ENCODE data around the gene MYL5. TPM values are rescaled to one million over a fixed set of nuclear protein-coding genes. Genes with fewer than 3 reads are reported as not detected.
"Not testable (repeated sequence)": the region's sequence is repeated elsewhere in the genome, so short reads cannot be mapped to it uniquely, and the experiment has no call there.

MYL5 gene
- total RNA-seq, 1 donor from 2014 or later: 29.8 TPM

DNA sequence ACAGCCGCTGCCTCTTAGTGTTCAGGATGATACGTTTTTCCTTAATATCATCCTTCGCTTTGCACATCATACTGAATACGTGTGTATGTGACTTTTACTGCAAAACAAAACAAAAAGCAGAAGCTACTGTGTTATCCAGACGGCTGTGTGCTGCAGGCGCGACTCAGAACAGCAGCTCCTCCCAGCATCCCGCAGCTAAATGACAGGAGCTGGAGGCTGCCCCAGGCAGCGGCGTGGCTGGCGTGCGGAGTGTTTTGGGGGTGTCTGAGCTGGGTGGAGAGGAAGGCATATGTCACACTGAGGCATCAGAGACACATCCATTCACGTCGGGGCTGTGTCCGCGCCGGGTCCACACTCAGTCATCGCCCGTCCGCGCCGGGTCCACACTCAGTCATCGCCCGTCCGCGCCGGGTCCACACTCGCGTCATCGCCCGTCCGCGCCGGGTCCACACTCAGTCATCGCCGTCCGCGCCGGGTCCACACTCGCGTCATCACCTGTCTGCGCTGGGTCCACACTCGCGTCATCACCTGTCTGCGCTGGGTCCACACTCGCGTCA is 47.9 kb downstream of the MYL5 start:
- no peak for DNase-seq (ENCODE audit: low spot score)
- no peak overlapping the region for H3K4me3 Mint-ChIP-seq (ENCODE audit: low read depth)
- H3K27me3 Mint-ChIP-seq (ENCODE audit: low read depth): no peaks in the 10 kb centered on the region
- H3K4me1 Mint-ChIP-seq (ENCODE audit: low read depth): peaks cover 2% of the 10 kb centered on the region
- no peak overlapping the region for H3K27ac Mint-ChIP-seq
- peaks cover 39% of the 10 kb centered on the region for H3K36me3 Mint-ChIP-seq (ENCODE audit: low read depth)
- H3K9me3 Mint-ChIP-seq: no peaks in the 10 kb centered on the region
- intact Hi-C loops (cut with micrococcal nuclease): no loop called here

DNA sequence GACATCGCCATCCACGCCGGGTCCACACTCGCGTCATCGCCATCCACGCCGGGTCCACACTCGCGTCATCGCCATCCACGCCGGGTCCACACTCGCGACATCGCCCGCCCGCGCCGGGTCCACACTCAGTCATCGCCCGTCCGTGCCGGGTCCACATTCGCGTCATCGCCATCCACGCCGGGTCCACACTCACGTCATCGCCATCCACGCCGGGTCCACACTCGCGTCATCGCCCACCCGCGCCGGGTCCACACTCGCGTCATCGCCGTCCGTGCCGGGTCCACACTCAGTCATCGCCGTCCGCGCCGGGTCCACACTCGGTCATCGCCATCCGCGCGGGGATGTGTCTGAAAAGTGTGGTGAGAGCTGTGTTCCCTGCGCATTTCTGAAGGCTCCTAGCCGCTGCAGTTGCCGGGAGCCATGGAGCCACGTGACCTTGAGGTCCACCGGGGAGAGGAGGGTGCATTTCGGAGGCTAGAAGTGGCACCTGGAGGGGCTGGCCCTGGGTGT is 48.6 kb downstream of the MYL5 start:
- no peaks in the 10 kb centered on the region for H3K9me3 Mint-ChIP-seq
- peaks cover 2% of the 10 kb centered on the region for H3K4me1 Mint-ChIP-seq (ENCODE audit: low read depth)
- no peak overlapping the region for H3K27ac Mint-ChIP-seq
- no peaks in the 10 kb centered on the region for H3K27me3 Mint-ChIP-seq (ENCODE audit: low read depth)
- no peak overlapping the region for H3K4me3 Mint-ChIP-seq (ENCODE audit: low read depth)
- DNase-seq (ENCODE audit: low spot score): no peak
- intact Hi-C loops (cut with micrococcal nuclease): no loop called here
- peaks cover 39% of the 10 kb centered on the region for H3K36me3 Mint-ChIP-seq (ENCODE audit: low read depth)

DNA sequence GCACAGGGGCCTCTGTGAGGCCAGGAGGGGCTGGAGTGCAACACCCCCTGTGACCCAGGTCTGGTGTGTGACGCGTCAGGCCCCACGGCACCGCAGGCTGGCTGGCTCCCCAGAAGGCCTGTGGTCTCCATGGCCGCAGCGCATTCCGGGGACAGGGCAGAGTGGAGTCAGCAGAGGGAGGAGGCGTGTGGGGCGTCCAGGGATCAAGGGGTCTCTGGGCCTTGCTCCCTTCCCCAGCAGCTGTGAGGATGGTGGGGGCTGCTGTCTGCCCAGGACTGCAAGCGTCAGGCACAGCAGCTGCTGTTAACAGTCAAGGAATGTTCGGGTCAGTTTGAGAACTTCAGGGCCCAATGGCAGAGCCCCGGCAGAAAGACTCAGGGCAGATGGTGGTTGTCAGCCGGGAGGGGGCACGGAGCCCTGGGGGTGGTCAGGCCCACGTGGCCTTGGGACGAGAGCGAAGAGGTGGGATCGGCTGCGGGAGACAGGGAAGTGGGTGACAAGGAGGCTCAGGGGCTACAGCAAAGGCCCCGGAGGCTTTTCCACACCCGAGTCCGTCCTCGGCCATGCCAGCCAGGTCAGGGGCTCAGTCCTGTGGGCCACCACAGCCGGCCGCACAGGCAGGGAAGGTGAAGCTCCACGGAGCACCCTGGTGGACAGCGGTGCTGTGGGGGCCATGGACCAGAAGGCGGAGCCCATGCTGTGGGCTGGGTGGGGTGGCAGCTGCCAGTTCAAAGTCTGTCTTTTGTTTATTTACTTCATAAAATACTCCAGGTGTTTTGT is 49.6 kb downstream of the MYL5 start:
- no peaks in the 10 kb centered on the region for H3K27me3 Mint-ChIP-seq (ENCODE audit: low read depth)

DNA sequence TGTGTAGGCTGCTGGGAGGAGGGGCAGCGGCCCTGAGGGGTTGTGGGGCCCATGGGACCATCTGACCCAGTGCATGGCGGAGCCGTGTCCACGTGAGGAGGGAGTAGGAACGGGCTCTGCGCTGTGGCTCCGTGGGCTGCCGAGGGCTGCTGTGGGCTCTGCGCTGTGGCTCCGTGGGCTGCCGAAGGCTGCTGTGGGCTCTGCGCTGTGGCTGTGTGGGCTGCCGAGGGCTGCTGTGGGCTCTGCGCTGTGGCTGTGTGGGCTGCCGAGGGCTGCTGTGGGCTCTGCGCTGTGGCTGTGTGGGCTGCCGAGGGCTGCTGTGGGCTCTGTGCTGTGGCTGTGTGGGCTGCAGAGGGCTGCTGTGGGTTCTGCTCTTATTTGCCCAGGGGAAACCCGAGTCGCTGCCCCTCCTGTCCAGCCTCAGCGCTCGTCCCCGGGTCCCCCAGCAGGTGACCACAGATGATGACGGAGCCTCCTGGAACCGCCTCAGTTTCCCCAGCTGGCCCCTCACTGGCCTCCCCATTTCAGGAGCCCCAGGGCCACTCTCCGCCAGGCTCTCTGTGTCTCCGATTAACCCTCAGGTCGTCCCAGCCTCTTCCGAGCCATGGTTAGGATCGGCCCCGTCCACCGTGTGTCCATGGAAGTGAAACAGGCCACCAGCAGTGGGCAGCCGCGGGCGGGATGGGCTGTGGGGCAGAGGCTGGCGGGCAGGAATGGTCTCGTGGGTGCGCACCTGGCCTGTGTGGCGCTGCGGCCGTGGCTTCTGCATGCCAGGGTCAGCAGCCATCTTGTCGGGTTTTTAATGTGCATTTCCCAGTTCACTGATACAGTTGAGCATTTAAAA is 51.3 kb downstream of the MYL5 start:
- Mint-ChIP-seq H3K27ac (no peak overlapping the region), H3K9me3 (no peaks in the 10 kb centered on the region), H3K4me1 (ENCODE audit: low read depth) (peaks cover 2% of the 10 kb centered on the region), H3K36me3 (ENCODE audit: low read depth) (peaks cover 34% of the 10 kb centered on the region), H3K4me3 (ENCODE audit: low read depth) (no peak overlapping the region), H3K27me3 (ENCODE audit: low read depth) (no peaks in the 10 kb centered on the region)
- intact Hi-C loops (cut with micrococcal nuclease): no loop called here
- DNase-seq (ENCODE audit: low spot score): no peak

More for the DNA sequence above, 49.6 kb downstream of the MYL5 start:
- H3K4me3 Mint-ChIP-seq (ENCODE audit: low read depth): no peak overlapping the region
- peaks cover 37% of the 10 kb centered on the region for H3K36me3 Mint-ChIP-seq (ENCODE audit: low read depth)
- no peak for DNase-seq (ENCODE audit: low spot score)
- no peaks in the 10 kb centered on the region for H3K9me3 Mint-ChIP-seq
- H3K4me1 Mint-ChIP-seq (ENCODE audit: low read depth): peaks cover 2% of the 10 kb centered on the region
- intact Hi-C loops (cut with micrococcal nuclease): no loop called here
- H3K27ac Mint-ChIP-seq: no peak overlapping the region

DNA sequence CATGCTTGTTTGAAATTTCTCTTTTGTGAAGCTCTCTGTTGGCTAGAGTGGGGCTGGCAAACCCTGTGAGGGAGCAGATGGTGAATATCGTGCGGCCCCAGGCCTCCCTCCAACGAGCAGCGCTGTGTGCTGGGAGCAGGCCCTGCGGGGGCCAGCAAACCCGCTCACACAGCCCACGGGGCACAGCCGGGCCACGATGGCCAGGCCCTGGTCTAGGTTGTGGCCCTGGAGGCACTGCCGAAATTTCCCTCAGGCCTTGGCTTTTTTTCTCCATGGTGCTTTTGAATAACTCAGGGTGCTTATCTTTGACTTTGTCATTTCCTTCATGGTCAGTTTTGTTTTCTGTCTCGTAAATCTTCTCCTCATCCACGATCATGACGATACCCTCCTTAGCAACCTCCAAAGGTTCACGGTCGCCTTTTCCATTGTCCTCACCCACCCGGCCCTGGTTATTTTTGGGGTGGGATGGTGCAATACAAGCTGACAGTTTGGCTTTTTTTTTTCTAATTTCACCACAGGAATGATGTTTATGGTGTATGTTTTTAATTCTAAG is 52.0 kb downstream of the MYL5 start:
- peaks cover 31% of the 10 kb centered on the region for H3K36me3 Mint-ChIP-seq (ENCODE audit: low read depth)
- no peak overlapping the region for H3K27ac Mint-ChIP-seq
- no peak overlapping the region for H3K4me3 Mint-ChIP-seq (ENCODE audit: low read depth)
- peaks cover 2% of the 10 kb centered on the region for H3K4me1 Mint-ChIP-seq (ENCODE audit: low read depth)
- H3K27me3 Mint-ChIP-seq (ENCODE audit: low read depth): no peaks in the 10 kb centered on the region
- intact Hi-C loops (cut with micrococcal nuclease): no loop called here
- no peaks in the 10 kb centered on the region for H3K9me3 Mint-ChIP-seq
- DNase-seq (ENCODE audit: low spot score): no peak

DNA sequence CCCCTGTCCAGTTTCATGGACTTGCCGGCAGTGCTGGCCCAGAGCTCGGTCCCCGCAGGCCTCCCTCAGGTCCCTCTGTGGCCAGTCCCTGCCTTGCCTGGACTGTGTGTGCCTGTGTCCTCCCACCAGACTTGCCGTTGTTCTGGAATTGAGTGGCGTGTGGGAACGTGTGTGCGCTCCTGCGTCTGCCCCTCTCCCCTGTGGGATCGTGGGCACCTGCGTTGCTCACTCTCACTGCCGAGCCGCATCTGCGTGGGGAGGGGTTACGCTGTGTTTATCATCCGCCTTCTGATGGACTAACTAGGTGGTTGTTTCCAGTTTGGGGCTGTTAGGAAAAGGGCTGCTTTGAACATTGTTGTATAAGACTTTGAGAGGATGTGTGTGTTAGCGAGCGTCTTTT is 52.5 kb downstream of the MYL5 start:
- Mint-ChIP-seq H3K36me3 (ENCODE audit: low read depth) (peaks cover 26% of the 10 kb centered on the region), H3K27ac (no peak overlapping the region), H3K27me3 (ENCODE audit: low read depth) (no peaks in the 10 kb centered on the region), H3K4me3 (ENCODE audit: low read depth) (no peak overlapping the region), H3K4me1 (ENCODE audit: low read depth) (peaks cover 2% of the 10 kb centered on the region), H3K9me3 (no peaks in the 10 kb centered on the region)
- no peak for DNase-seq (ENCODE audit: low spot score)
- intact Hi-C loops (cut with micrococcal nuclease): no loop called here

DNA sequence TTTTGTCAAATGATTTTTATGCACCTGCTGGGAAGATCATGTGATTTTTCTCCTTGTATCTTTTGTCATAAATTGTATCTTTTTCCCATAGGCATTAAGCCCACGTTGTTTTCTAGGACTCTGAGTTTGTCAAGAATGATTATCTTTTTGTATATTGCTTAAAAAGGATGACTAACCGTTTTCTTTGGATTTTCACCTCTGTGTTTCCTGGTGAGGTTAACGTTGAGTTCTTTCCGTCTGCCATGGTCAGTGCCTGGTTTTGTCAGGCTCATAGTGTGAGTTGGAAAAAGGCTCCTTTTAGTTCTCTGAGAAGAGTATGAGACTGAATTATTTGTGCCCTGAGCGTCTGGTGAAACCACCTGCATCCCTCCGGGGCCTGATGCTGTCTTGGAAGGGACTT is 53.2 kb downstream of the MYL5 start:
- Mint-ChIP-seq H3K4me1 (ENCODE audit: low read depth) (peaks cover 2% of the 10 kb centered on the region), H3K4me3 (ENCODE audit: low read depth) (no peak overlapping the region), H3K27me3 (ENCODE audit: low read depth) (no peaks in the 10 kb centered on the region), H3K36me3 (ENCODE audit: low read depth) (peaks cover 21% of the 10 kb centered on the region), H3K9me3 (no peaks in the 10 kb centered on the region), H3K27ac (no peak overlapping the region)
- intact Hi-C loops (cut with micrococcal nuclease): no loop called here
- no peak for DNase-seq (ENCODE audit: low spot score)

DNA sequence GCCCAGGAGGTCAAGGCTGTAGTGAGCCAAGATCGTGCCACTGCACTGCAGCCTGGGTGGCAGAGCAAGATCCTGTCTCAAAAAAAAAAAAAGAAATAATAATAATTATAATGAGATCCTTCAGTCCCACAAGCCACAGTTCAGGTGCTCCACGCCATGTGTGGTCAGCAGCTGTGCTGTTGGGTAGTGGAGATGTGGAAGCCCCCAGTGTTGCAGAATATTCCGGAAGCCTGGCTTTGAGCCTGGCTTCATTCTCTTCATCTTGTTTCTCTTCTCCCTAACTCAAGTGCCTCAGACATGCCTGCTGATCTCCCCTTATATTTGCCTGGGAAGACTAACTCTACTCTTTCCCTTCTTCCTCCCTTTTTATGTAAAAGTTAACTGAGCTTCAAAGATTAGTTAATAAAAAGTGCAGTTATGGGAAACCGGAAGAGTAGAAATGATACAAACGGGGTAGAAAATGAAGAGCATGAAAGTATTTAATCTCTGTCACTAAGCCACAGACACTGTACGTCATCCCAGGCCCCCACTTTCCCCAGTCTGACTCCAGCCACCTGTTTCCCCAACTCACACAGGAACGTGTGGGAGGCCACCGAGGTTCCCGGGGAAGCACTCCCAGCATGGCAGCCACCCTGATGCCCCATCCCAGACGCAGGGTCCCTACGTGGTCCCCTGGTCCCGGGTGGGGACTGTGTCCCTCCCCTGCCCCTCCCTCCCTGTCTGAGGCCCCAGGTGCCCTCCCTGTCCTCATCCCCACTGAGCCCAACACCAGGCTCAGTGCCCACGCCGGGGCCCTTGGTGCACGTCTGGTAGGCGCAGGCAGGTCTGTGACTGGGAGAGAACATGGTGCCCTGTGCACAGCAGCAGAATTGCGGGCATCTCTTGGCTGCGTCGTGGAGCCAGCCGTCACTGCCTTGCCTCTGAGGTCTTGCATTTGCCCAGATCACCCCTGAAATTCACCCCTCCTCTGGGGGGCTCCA is 55.3 kb downstream of the MYL5 start:
- Mint-ChIP-seq H3K4me1 (ENCODE audit: low read depth) (peaks cover 2% of the 10 kb centered on the region), H3K36me3 (ENCODE audit: low read depth) (peaks cover 28% of the 10 kb centered on the region), H3K27ac (no peak overlapping the region), H3K9me3 (no peaks in the 10 kb centered on the region), H3K27me3 (ENCODE audit: low read depth) (no peaks in the 10 kb centered on the region), H3K4me3 (ENCODE audit: low read depth) (no peak overlapping the region)
- intact Hi-C loops (cut with micrococcal nuclease): no loop called here
- DNase-seq (ENCODE audit: low spot score): no peak

DNA sequence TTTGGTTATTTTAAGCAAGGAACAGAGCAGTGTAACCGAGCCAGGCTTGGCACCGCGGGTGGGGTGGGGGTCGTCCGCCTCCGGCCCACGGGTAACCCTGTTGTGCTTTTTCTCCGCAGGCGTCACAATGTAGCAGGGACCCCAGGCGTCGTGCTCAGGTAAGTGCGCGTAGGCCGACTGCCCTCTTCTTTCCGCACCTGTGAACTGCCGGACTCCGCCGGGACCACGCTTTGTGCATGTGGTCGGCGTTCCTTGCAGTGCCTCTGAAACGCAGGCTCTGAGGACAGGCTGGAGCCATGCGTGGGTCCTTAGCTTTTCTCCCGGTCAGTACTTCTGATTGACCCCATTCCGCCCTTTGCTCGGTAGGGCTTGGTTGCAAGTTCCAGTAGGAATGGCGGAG is 56.2 kb downstream of the MYL5 start:
- no peaks in the 10 kb centered on the region for H3K9me3 Mint-ChIP-seq

DNA sequence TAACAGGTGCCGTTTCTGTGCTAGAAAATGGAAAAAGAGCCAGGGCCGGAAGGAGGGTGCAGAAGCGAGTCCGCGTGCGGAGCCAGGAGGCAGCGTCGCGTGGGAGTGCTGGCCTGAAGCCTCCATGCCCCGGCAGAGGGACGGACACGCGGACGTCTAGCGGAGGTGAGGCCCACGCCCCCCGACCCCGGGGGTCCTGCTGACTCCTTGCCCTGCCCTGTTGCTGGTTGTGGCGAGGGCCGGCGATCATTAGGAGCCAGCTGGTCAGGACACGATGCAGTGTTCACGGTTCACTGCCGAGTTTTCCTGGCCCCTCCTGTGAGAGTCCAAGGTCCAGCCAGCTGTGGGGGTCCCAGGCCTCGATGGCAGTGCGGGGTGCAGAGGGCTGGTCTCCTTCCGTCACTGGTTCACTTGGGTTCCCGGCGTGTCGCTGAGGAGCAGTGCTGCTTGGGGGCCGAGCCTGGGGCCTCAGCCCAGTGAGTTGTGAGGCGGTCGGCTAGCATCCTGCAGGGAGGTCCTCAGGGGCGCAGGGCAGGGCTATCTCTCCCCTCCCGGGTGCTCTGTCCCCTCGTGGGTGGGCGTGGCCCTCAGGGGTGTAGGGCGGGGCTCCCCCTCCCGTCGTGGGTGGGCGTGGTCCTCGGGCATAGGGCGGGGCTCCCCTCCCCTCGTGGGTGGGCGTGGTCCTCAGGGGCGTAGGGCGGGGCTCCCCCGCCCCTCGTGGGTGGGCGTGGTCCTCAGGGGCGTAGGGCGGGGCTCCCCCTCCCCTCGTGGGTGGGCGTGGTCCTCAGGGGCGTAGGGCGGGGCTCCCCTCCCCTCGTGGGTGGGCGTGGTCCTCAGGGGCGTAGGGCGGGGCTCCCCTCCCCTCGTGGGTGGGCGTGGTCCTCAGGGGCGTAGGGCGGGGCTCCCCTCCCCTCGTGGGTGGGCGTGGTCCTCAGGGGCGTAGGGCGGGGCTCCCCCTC is 56.9 kb downstream of the MYL5 start:
- H3K4me1 Mint-ChIP-seq (ENCODE audit: low read depth); H3K4me3 Mint-ChIP-seq (ENCODE audit: low read depth); H3K27me3 Mint-ChIP-seq (ENCODE audit: low read depth); DNase-seq (ENCODE audit: low spot score); H3K27ac Mint-ChIP-seq; H3K9me3 Mint-ChIP-seq; intact Hi-C loops (cut with micrococcal nuclease): not testable (repeated sequence)
- peaks cover 39% of the 10 kb centered on the region for H3K36me3 Mint-ChIP-seq (ENCODE audit: low read depth)

More for the DNA sequence above, 56.2 kb downstream of the MYL5 start:
- Mint-ChIP-seq H3K4me1 (ENCODE audit: low read depth) (peaks cover 2% of the 10 kb centered on the region), H3K27me3 (ENCODE audit: low read depth) (no peaks in the 10 kb centered on the region), H3K36me3 (ENCODE audit: low read depth) (peaks cover 36% of the 10 kb centered on the region), H3K4me3 (ENCODE audit: low read depth) (no peak overlapping the region), H3K27ac (no peak overlapping the region)
- intact Hi-C loops (cut with micrococcal nuclease): no loop called here
- no peak for DNase-seq (ENCODE audit: low spot score)
